H1 (cell line): ENCODE results near the gene C3orf52. TPM values are rescaled to one million over a fixed set of nuclear protein-coding genes. Genes with fewer than 3 reads are reported as not detected.

Source experiments
- CHD7 ChIP-seq: fragments of 300-600 bp; sonication (generic); IDR thresholded peaks from 2 replicates; pipeline ENCODE4 v1.7.1; 2012; ENCODE audit warnings: low read length, moderate library complexity, mild to moderate bottlenecking, inconsistent platforms; ENCODE audit not compliant: insufficient replicate concordance
- SIN3A ChIP-seq, 2 experiments: IDR thresholded peaks in 1 of 2; conservative IDR thresholded peaks in 1 of 2; 2 replicates each; pipeline ENCODE4 v1.6.1; 2011 to 2012; ENCODE audit warnings: low read length in 2 of 2, improper control_type of control experiment in 1 of 2, low read depth in 1 of 2, mild to moderate bottlenecking in 1 of 2
- polyA plus RNA-seq, 7 experiments: library from polyadenylated mRNA; depleted of rRNA in 3 of 7; stranded (reverse) in 5 of 7; unstranded in 2 of 7; fragments of >200 nt in 5 of 7; fragments of 200-250 nt in 2 of 7; gene quantifications; 1 replicate in 5 of 7; 2 replicates in 1 of 7; 4 replicates in 1 of 7; pipeline versions ENCODE4 v1.2.1 to v1.2.3, GENCODE V29; 2011 to 2013; ENCODE audit warnings: missing spikeins in 2 of 7, mixed read lengths in 2 of 7
- total RNA-seq: library from RNA; stranded (reverse); fragmentation: NEBNext Ultra II Directional; extraction: Animal tissue kit (Norgen Biotek cat#: 25700); gene quantifications from 2 replicates; pipeline ENCODE4 v1.2.1, GENCODE V29; 2021

Gene C3orf52
- total and polyA plus RNA-seq, 2 of the 8 experiments (the other 6 are each of a cell fraction or from before 2014, with no cell fraction given) = 9.7 to 13.1 TPM

GRCh38 chr3:112136046-112136445, 49.9 kb downstream of the C3orf52 start (continued):
- TF ChIP-seq CHD7 (no peak), SIN3A (conservative IDR thresholded peaks at IDR 0.05 in 1 of 2, IDR thresholded peaks at IDR 0.05 in 1 of 2; ENCODE audit: low read depth in 1 of 2, low read length in 2 of 2) (no peak)
